GM19455 (cell line): ENCODE data around the gene CYP20A1.
A peak's percentile ranks its signal among the peaks of the same experiment; 100 is the strongest.
"Not testable (repeated sequence)": the region's sequence is repeated elsewhere in the genome, so short reads cannot be mapped to it uniquely, and the experiment has no call there.

Experiments
- ATAC-seq: cut with Tn5 transposase; IDR thresholded peaks from one replicate; pipeline ENCODE4 v1.9.1; 2021; ENCODE audit not compliant: unreplicated experiment

Gene CYP20A1

GRCh38 chr2:203280428-203281064 is 41.7 kb downstream of the CYP20A1 start:
- no peak for ATAC-seq

GRCh38 chr2:203282101-203282500 is 43.3 kb downstream of the CYP20A1 start:
- no peak for ATAC-seq

- no peak for ATAC-seq
Observed at GRCh38 chr2:203286532-203286931, 47.7 kb downstream of the CYP20A1 start.

- ATAC-seq, result no peak
Observed at GRCh38 chr2:203301667-203302066, 62.8 kb downstream of the CYP20A1 start.

GRCh38 chr2:203302586-203302985 is 63.8 kb downstream of the CYP20A1 start:
- ATAC-seq, result not testable (repeated sequence)

GRCh38 chr2:203310688-203311436 is 72.0 kb downstream of the CYP20A1 start:
- ATAC-seq, result no peak

GRCh38 chr2:203326356-203326755 is 87.5 kb downstream of the CYP20A1 start:
- no peak for ATAC-seq

GRCh38 chr2:203327582-203327900 is 88.7 kb downstream of the CYP20A1 start:
- ATAC-seq, result no peak

- peak; percentile 70 for ATAC-seq
Observed at GRCh38 chr2:203327901-203328759, 89.3 kb downstream of the CYP20A1 start, which contains the start of gene ABI2. ABI2 (plus strand) TSS chr2:203328394; CDS start chr2:203328515, 121 bp downstream.

- peak; percentile 58 for ATAC-seq
Observed at GRCh38 chr2:203328760-203329540, 90.1 kb downstream of the CYP20A1 start.

GRCh38 chr2:203330434-203330833 is 91.6 kb downstream of the CYP20A1 start:
- ATAC-seq, result no peak

GRCh38 chr2:203338322-203338721 is 99.5 kb downstream of the CYP20A1 start:
- no peak for ATAC-seq

- no peak for ATAC-seq
Observed at GRCh38 chr2:203340791-203341487, 102.1 kb downstream of the CYP20A1 start.

- no peak for ATAC-seq
Observed at GRCh38 chr2:203341741-203342310, 103.0 kb downstream of the CYP20A1 start.

- not testable (repeated sequence) for ATAC-seq
Observed at GRCh38 chr2:203342374-203342773, 103.6 kb downstream of the CYP20A1 start.

- no peak for ATAC-seq
Observed at GRCh38 chr2:203344667-203345066, 105.8 kb downstream of the CYP20A1 start.

GRCh38 chr2:203346612-203347011 is 107.8 kb downstream of the CYP20A1 start:
- no peak for ATAC-seq

- ATAC-seq, result no peak
Observed at GRCh38 chr2:203347375-203347774, 108.6 kb downstream of the CYP20A1 start.

- no peak for ATAC-seq
Observed at GRCh38 chr2:203352604-203353255, 113.9 kb downstream of the CYP20A1 start.
